ENCODE data around the gene PIGL. TPM values are rescaled to one million over a fixed set of nuclear protein-coding genes. Genes with fewer than 3 reads are reported as not detected.
A peak's percentile ranks its signal among the peaks of the same experiment; 100 is the strongest.

The PIGL gene
- total RNA-seq, 1 donor from 2014 or later, result 23.1 TPM

GRCh38 chr17:16352667-16353316 is 135.8 kb downstream of the PIGL start:
- no peaks in the 10 kb centered on the region for H3K36me3 Mint-ChIP-seq (ENCODE audit: low read depth, unreplicated experiment)
- H3K27ac Mint-ChIP-seq (ENCODE audit: unreplicated experiment), result no peak overlapping the region
- peaks cover 15% of the 10 kb centered on the region for H3K27me3 Mint-ChIP-seq (ENCODE audit: unreplicated experiment)
- TF ChIP-seq CTCF (IDR thresholded peaks at IDR 0.05; ENCODE audit: unreplicated experiment), result no peak
- no peaks in the 10 kb centered on the region for H3K9me3 Mint-ChIP-seq (ENCODE audit: unreplicated experiment)
- H3K4me3 Mint-ChIP-seq (ENCODE audit: unreplicated experiment), result peak overlapping the region; percentile 91
- DNase-seq (ENCODE audit: low spot score), result peak; percentile 34
- H3K4me1 Mint-ChIP-seq (ENCODE audit: unreplicated experiment), result peaks cover 13% of the 10 kb centered on the region

- no peak for TF ChIP-seq CTCF (IDR thresholded peaks at IDR 0.05; ENCODE audit: unreplicated experiment)
- peak within 1 kb of the TSS; percentile 91 for H3K4me3 Mint-ChIP-seq (ENCODE audit: unreplicated experiment)
- H3K27ac Mint-ChIP-seq (ENCODE audit: unreplicated experiment), result no peak within 1 kb of the TSS
- no peaks in the 10 kb centered on the region for H3K9me3 Mint-ChIP-seq (ENCODE audit: unreplicated experiment)
- DNase-seq (ENCODE audit: low spot score), result peak; percentile 67
- H3K27me3 Mint-ChIP-seq (ENCODE audit: unreplicated experiment), result peaks cover 15% of the 10 kb centered on the region
- H3K4me1 Mint-ChIP-seq (ENCODE audit: unreplicated experiment), result peaks cover 13% of the 10 kb centered on the region
- H3K36me3 Mint-ChIP-seq (ENCODE audit: low read depth, unreplicated experiment), result no peaks in the 10 kb centered on the region
Measured at GRCh38 chr17:16353317-16354174, 136.5 kb downstream of the PIGL start, which contains the start of gene CENPV. TSS of gene CENPV (minus strand) at chr17:16353469. CDS start at chr17:16353436, 33 bp downstream.

- no peak overlapping the region for H3K27ac Mint-ChIP-seq (ENCODE audit: unreplicated experiment)
- no peaks in the 10 kb centered on the region for H3K9me3 Mint-ChIP-seq (ENCODE audit: unreplicated experiment)
- peaks cover 13% of the 10 kb centered on the region for H3K27me3 Mint-ChIP-seq (ENCODE audit: unreplicated experiment)
- no peaks in the 10 kb centered on the region for H3K36me3 Mint-ChIP-seq (ENCODE audit: low read depth, unreplicated experiment)
- peaks cover 13% of the 10 kb centered on the region for H3K4me1 Mint-ChIP-seq (ENCODE audit: unreplicated experiment)
- DNase-seq (ENCODE audit: low spot score), result no peak
- no peak for TF ChIP-seq CTCF (IDR thresholded peaks at IDR 0.05; ENCODE audit: unreplicated experiment)
- peak overlapping the region; percentile 63 for H3K4me3 Mint-ChIP-seq (ENCODE audit: unreplicated experiment)
Measured at GRCh38 chr17:16354585-16354984, 137.6 kb downstream of the PIGL start.

GRCh38 chr17:16358394-16358793 is 141.4 kb downstream of the PIGL start:
- no peak for DNase-seq (ENCODE audit: low spot score)
- Mint-ChIP-seq H3K27me3 (ENCODE audit: unreplicated experiment) (peaks cover 9% of the 10 kb centered on the region), H3K36me3 (ENCODE audit: low read depth, unreplicated experiment) (no peaks in the 10 kb centered on the region), H3K9me3 (ENCODE audit: unreplicated experiment) (no peaks in the 10 kb centered on the region), H3K27ac (ENCODE audit: unreplicated experiment) (no peak overlapping the region), H3K4me1 (ENCODE audit: unreplicated experiment) (peaks cover 4% of the 10 kb centered on the region), H3K4me3 (ENCODE audit: unreplicated experiment) (no peak overlapping the region)
- no peak for TF ChIP-seq CTCF (IDR thresholded peaks at IDR 0.05; ENCODE audit: unreplicated experiment)

GRCh38 chr17:16361874-16362273 is 144.9 kb downstream of the PIGL start:
- Mint-ChIP-seq H3K4me1 (ENCODE audit: unreplicated experiment) (no peaks in the 10 kb centered on the region), H3K27me3 (ENCODE audit: unreplicated experiment) (no peaks in the 10 kb centered on the region), H3K9me3 (ENCODE audit: unreplicated experiment) (no peaks in the 10 kb centered on the region), H3K4me3 (ENCODE audit: unreplicated experiment) (no peak overlapping the region), H3K36me3 (ENCODE audit: low read depth, unreplicated experiment) (no peaks in the 10 kb centered on the region), H3K27ac (ENCODE audit: unreplicated experiment) (no peak overlapping the region)
- DNase-seq (ENCODE audit: low spot score), result no peak
- TF ChIP-seq CTCF (IDR thresholded peaks at IDR 0.05; ENCODE audit: unreplicated experiment), result no peak
